Lung (tissue), 12 donors: Measurements from ENCODE around the gene ITFG2. TPM values are rescaled to one million over a fixed set of nuclear protein-coding genes. Genes with fewer than 3 reads are reported as not detected.
"Not testable (repeated sequence)": the region's sequence is repeated elsewhere in the genome, so short reads cannot be mapped to it uniquely, and the experiment has no call there.

Source experiments
- ATAC-seq: fragments of 200-7000 bp; cut with Tn5 transposase; one replicate; pipeline ENCODE4 v1.9.1; 2020; ENCODE audit warnings: moderate number of reproducible peaks; ENCODE audit not compliant: insufficient read depth, low FRiP score
- DNase-seq, 3 donors: peaks; one replicate each; pipeline ENCODE4 v3.0.0-alpha.2; 2013 to 2017
- H3K27ac ChIP-seq, 2 donors: one replicate each; pipeline ENCODE4 v1.5.1; 2013; ENCODE audit warnings: mild to moderate bottlenecking in 2 of 2, moderate library complexity in 2 of 2, control low read depth in 1 of 2, inconsistent platforms in 1 of 2, low read depth in 1 of 2, low read length in 1 of 2
- H3K27me3 ChIP-seq, 3 donors: one replicate each; pipeline ENCODE4 v1.5.1; 2013; ENCODE audit warnings: low read length in 2 of 3; ENCODE audit not compliant: control insufficient read depth in 3 of 3, insufficient read depth in 3 of 3
- H3K36me3 ChIP-seq, 4 donors: one replicate each; pipeline ENCODE4 v1.5.1; 2013; ENCODE audit warnings: low read length in 4 of 4, mild to moderate bottlenecking in 1 of 4, moderate library complexity in 1 of 4; ENCODE audit not compliant: control insufficient read depth in 4 of 4, insufficient read depth in 4 of 4
- H3K4me1 ChIP-seq, 5 donors: one replicate each; pipeline ENCODE4 v1.5.1; 2013; ENCODE audit warnings: low read length in 5 of 5, mild to moderate bottlenecking in 2 of 5, moderate library complexity in 1 of 5; ENCODE audit not compliant: control insufficient read depth in 5 of 5, insufficient read depth in 5 of 5
- H3K4me3 ChIP-seq: one replicate; pipeline ENCODE4 v1.5.1; 2013; ENCODE audit warnings: mild to moderate bottlenecking, control low read depth, moderate library complexity
- H3K9ac ChIP-seq, 2 donors: one replicate each; pipeline ENCODE4 v1.5.1; 2013; ENCODE audit warnings: low read length in 2 of 2, control low read depth in 1 of 2; ENCODE audit not compliant: insufficient read depth in 1 of 2
- H3K9me3 ChIP-seq, 4 donors: one replicate each; pipeline ENCODE4 v1.5.1; 2013; ENCODE audit warnings: low read length in 3 of 4, mild to moderate bottlenecking in 1 of 4, moderate library complexity in 1 of 4; ENCODE audit not compliant: control insufficient read depth in 4 of 4, insufficient read depth in 3 of 4
- CTCF ChIP-seq: IDR thresholded peaks from 2 replicates; pipeline ENCODE4 v1.5.1; 2012; ENCODE audit warnings: mild to moderate bottlenecking; ENCODE audit errors: control extremely low read depth, extremely low read depth
- WGBS, 2 donors: extraction: QIAGEN DNeasy Blood & Tissue Kit; methylation state at CpG; one replicate each; pipeline ENCODE4 v1.1.7; 2013; 5-methylcytosine and 5-hydroxymethylcytosine counted together
- polyA plus RNA-seq, 2 donors: library from polyadenylated mRNA; stranded (reverse); fragments of 200-250 nt; gene quantifications; one replicate each; pipeline ENCODE4 v1.2.1, GENCODE V29; 2013
- total RNA-seq, 2 donors: library from RNA; depleted of rRNA in 1 of 2; stranded (reverse); fragments of >200 nt in 1 of 2; gene quantifications; one replicate each; pipeline ENCODE4 v1.2.1, GENCODE V29; 2014 to 2021
- donor health status: control.
- donor health status: control.
- donor health status: Bipolar disorder and iron deficiency.
- donor health status: healthy.
- donor health status: DM: yes; HTN: yes; CAD: no.

Gene ITFG2
- total and polyA plus RNA-seq, 4 donors: 22.6 to 43.0 (median 32.7) TPM

GRCh38 chr12:2765608-2766007, 46.9 kb upstream of the ITFG2 start:
- H3K4me3 ChIP-seq: no peak overlapping the region
- 88 to 90% methylated on average over 6 of the region's 6 CpGs for WGBS, 2 donors
- no peaks in the 10 kb centered on the region for H3K36me3 ChIP-seq
- peaks cover 0 to 2% (median 0%) of the 10 kb centered on the region in 4 donors for H3K9me3 ChIP-seq
- no peaks in the 10 kb centered on the region for H3K4me1 ChIP-seq
- no peak for TF ChIP-seq CTCF
- ATAC-seq (no peak), DNase-seq (no peak)
- no peak overlapping the region for H3K27ac ChIP-seq
- no peak overlapping the region for H3K9ac ChIP-seq
- H3K27me3 ChIP-seq: no peaks in the 10 kb centered on the region

GRCh38 chr12:2768224-2768961, 44.1 kb upstream of the ITFG2 start:
- H3K9ac ChIP-seq: no peak overlapping the region
- TF ChIP-seq CTCF: no peak
- no peak for ATAC-seq
- no peak for DNase-seq
- 76 to 80% methylated on average over 10 of the region's 10 CpGs for WGBS, 2 donors
- H3K36me3 ChIP-seq: no peaks in the 10 kb centered on the region
- no peak overlapping the region for H3K27ac ChIP-seq
- H3K9me3 ChIP-seq: peaks cover 0 to 2% (median 0%) of the 10 kb centered on the region in 4 donors
- no peaks in the 10 kb centered on the region for H3K4me1 ChIP-seq
- peaks cover 0 to 3% (median 0%) of the 10 kb centered on the region in 3 donors for H3K27me3 ChIP-seq
- H3K4me3 ChIP-seq: no peak overlapping the region

GRCh38 chr12:2769866-2770533, 42.5 kb upstream of the ITFG2 start:
- WGBS, 2 donors: 83 to 90% methylated on average over 11 of the region's 11 CpGs
- Histone ChIP-seq H3K4me1 (no peaks in the 10 kb centered on the region), H3K9ac (no peak overlapping the region), H3K27me3 (peaks cover 0 to 3% (median 0%) of the 10 kb centered on the region in 3 donors), H3K36me3 (no peaks in the 10 kb centered on the region), H3K4me3 (no peak overlapping the region), H3K9me3 (peaks cover 0 to 2% (median 0%) of the 10 kb centered on the region in 4 donors), H3K27ac (no peak overlapping the region)
- TF ChIP-seq CTCF: no peak
- DNase-seq: no peak
- ATAC-seq: no peak

- not testable (repeated sequence) for ATAC-seq
Observed at GRCh38 chr12:2770544-2770943, 41.9 kb upstream of the ITFG2 start.

More at GRCh38 chr12:2770544-2770943, 41.9 kb upstream of the ITFG2 start:
- H3K27me3 ChIP-seq, H3K4me1 ChIP-seq, H3K27ac ChIP-seq, H3K36me3 ChIP-seq, H3K9ac ChIP-seq, DNase-seq, H3K4me3 ChIP-seq, H3K9me3 ChIP-seq: not testable (repeated sequence)
- 97 to 100% methylated on average over 3 of the region's 3 CpGs for WGBS, 2 donors
